Measurements from ENCODE around the gene WASL.

GRCh38 chr7:123687161-123687560 lies 61.6 kb downstream of the WASL start:
- TF ChIP-seq CTCF (IDR thresholded peaks at IDR 0.05; ENCODE audit: low read depth, low read length) (no peak), EZH2phosphoT487 (IDR thresholded peaks at IDR 0.05; ENCODE audit: low read depth) (no peak)
